HepG2 (cell line): ENCODE data around the gene ALOX12. TPM values are rescaled to one million over a fixed set of nuclear protein-coding genes. Genes with fewer than 3 reads are reported as not detected.

Experiments
- AGO1 ChIP-seq: fragments of 200-400 bp; formaldehyde crosslinking; IDR thresholded peaks from 2 replicates; pipeline ENCODE4 v1.6.1; 2017; ENCODE audit warnings: mild to moderate bottlenecking, low read depth, low read length, moderate library complexity; ENCODE audit not compliant: poor library complexity, severe bottlenecking
- AHR ChIP-seq: IDR thresholded peaks from 2 replicates; pipeline ENCODE4 v1.6.1; 2018; ENCODE audit warnings: missing genetic modification reagents, missing compliant biosample characterization
- FOXA1 ChIP-seq, 2 experiments: fragments of 450-650 bp in 1 of 2; sonication (generic) in 1 of 2; formaldehyde crosslinking in 1 of 2; IDR thresholded peaks; 2 replicates each; pipeline versions ENCODE4 v1.4.0 to v1.6.1; 2016 to 2020; ENCODE audit warnings: missing genetic modification reagents in 1 of 2
- JUNB ChIP-seq: sonication (generic); formaldehyde crosslinking; IDR thresholded peaks from 2 replicates; pipeline ENCODE4 v1.8.0; 2022; ENCODE audit warnings: missing genetic modification reagents, mild to moderate bottlenecking, borderline replicate concordance
- KLF9 ChIP-seq: IDR thresholded peaks from 2 replicates; pipeline ENCODE4 v1.6.1; 2016; ENCODE audit warnings: low read depth
- MIER3 ChIP-seq: IDR thresholded peaks from 2 replicates; pipeline ENCODE4 v1.6.1; 2016; ENCODE audit warnings: missing compliant biosample characterization, borderline replicate concordance
- MYC ChIP-seq: sonication (generic); formaldehyde crosslinking; IDR thresholded peaks from 2 replicates; pipeline ENCODE4 v1.9.0; 2021; ENCODE audit warnings: missing genetic modification reagents, borderline replicate concordance
- RBAK ChIP-seq: sonication (generic); formaldehyde crosslinking; IDR thresholded peaks from 2 replicates; pipeline ENCODE4 v1.5.1; 2020; ENCODE audit warnings: mild to moderate bottlenecking, missing genetic modification reagents
- RBFOX2 ChIP-seq: fragments of 200-400 bp; formaldehyde crosslinking; IDR thresholded peaks from 2 replicates; pipeline ENCODE4 v1.6.1; 2017; ENCODE audit warnings: low read depth, mild to moderate bottlenecking, low read length
- RBM22 ChIP-seq: fragments of 200-400 bp; formaldehyde crosslinking; optimal IDR thresholded peaks from 2 replicates; pipeline ENCODE3; 2017; ENCODE audit warnings: mild to moderate bottlenecking, low read length, moderate library complexity
- RCOR2 ChIP-seq: IDR thresholded peaks from 2 replicates; pipeline ENCODE4 v1.6.1; 2016; ENCODE audit warnings: missing biosample characterization, missing genetic modification reagents
- RELA ChIP-seq: sonication (generic); formaldehyde crosslinking; IDR thresholded peaks from 2 replicates; pipeline ENCODE4 v1.4.0; 2020; ENCODE audit warnings: missing genetic modification reagents
- REPIN1 ChIP-seq: sonication (generic); formaldehyde crosslinking; IDR thresholded peaks from 2 replicates; pipeline ENCODE4 v1.8.0; 2022; ENCODE audit warnings: missing genetic modification reagents, low read depth, mild to moderate bottlenecking, borderline replicate concordance
- RNF2 ChIP-seq: fragments of 450-650 bp; conservative IDR thresholded peaks from 2 replicates; pipeline ENCODE4 v1.6.1; 2016; ENCODE audit warnings: low read depth
- SMARCE1 ChIP-seq: fragments of 450-650 bp; IDR thresholded peaks from 2 replicates; pipeline ENCODE4 v1.6.1; 2017; ENCODE audit warnings: borderline replicate concordance
- SOX6 ChIP-seq, 2 experiments: fragments of 450-650 bp in 1 of 2; sonication (generic) in 1 of 2; formaldehyde crosslinking in 1 of 2; IDR thresholded peaks; 2 replicates each; pipeline versions ENCODE4 v1.4.0 to v1.6.1; 2017 to 2020; ENCODE audit warnings: antibody characterized with exemption in 1 of 2, mild to moderate bottlenecking in 1 of 2, missing genetic modification reagents in 1 of 2
- ZC3H13 ChIP-seq: sonication (generic); formaldehyde crosslinking; IDR thresholded peaks from 2 replicates; pipeline ENCODE4 v1.8.1; 2023; ENCODE audit warnings: mild to moderate bottlenecking, missing genetic modification reagents, moderate library complexity
- ZC3H4 ChIP-seq: sonication (generic); formaldehyde crosslinking; IDR thresholded peaks from 2 replicates; pipeline ENCODE4 v1.4.0; 2020; ENCODE audit warnings: missing genetic modification reagents, borderline replicate concordance
- ZFP62 ChIP-seq: sonication (generic); formaldehyde crosslinking; IDR thresholded peaks from 2 replicates; pipeline ENCODE4 v1.4.0; 2020; ENCODE audit warnings: missing genetic modification reagents
- ZMYM4 ChIP-seq: sonication (generic); formaldehyde crosslinking; IDR thresholded peaks from 2 replicates; pipeline ENCODE4 v1.8.1; 2023; ENCODE audit warnings: mild to moderate bottlenecking, missing genetic modification reagents
- ZNF274 ChIP-seq: sonication (generic); formaldehyde crosslinking; IDR thresholded peaks from 2 replicates; pipeline ENCODE4 v1.5.1; 2020; ENCODE audit warnings: mild to moderate bottlenecking, missing genetic modification reagents
- ZNF460 ChIP-seq: sonication (generic); formaldehyde crosslinking; IDR thresholded peaks from 2 replicates; pipeline ENCODE4 v1.5.1; 2020; ENCODE audit warnings: missing genetic modification reagents, mild to moderate bottlenecking, borderline replicate concordance
- ZNF615 ChIP-seq: sonication (generic); formaldehyde crosslinking; IDR thresholded peaks from 2 replicates; pipeline ENCODE4 v1.5.0; 2020; ENCODE audit warnings: mild to moderate bottlenecking, missing genetic modification reagents, borderline replicate concordance
- ZNF670 ChIP-seq: sonication (generic); formaldehyde crosslinking; IDR thresholded peaks from 2 replicates; pipeline ENCODE4 v1.8.0; 2022; ENCODE audit warnings: mild to moderate bottlenecking, missing genetic modification reagents, borderline replicate concordance
- ZNF792 ChIP-seq: IDR thresholded peaks from 2 replicates; pipeline ENCODE4 v1.6.1; 2016
- polyA plus RNA-seq, 8 experiments: library from polyadenylated mRNA; depleted of rRNA in 3 of 8; stranded (reverse) in 7 of 8; unstranded in 1 of 8; fragments of >200 nt; fragmentation: Illumina TruSeq in 4 of 8; extraction: Trizol in 4 of 8; gene quantifications; 2 replicates each; pipeline versions ENCODE4 v1.2.1 to v1.2.3, GENCODE V29; 2011 to 2016; ENCODE audit warnings: low read depth in 4 of 8, missing spikeins in 1 of 8, mixed read lengths in 1 of 8; ENCODE audit not compliant: insufficient read depth in 1 of 8
- total RNA-seq, 5 experiments: library from RNA; depleted of rRNA; stranded (reverse); fragments of >200 nt; fragmentation: Illumina TruSeq; extraction: Trizol; gene quantifications; 2 replicates each; pipeline ENCODE4 v1.2.3, GENCODE V29; 2016; ENCODE audit warnings: low read depth in 1 of 5
- TF ChIP-seq, protein P1 (sequence below): sonication (generic); formaldehyde crosslinking; conservative IDR thresholded peaks from 2 replicates; pipeline ENCODE4 v1.5.0; 2020; ENCODE audit warnings: missing genetic modification reagents
- TF ChIP-seq, protein P2 (sequence below): sonication (generic); formaldehyde crosslinking; conservative IDR thresholded peaks from 2 replicates; pipeline ENCODE4 v1.8.0; 2022; ENCODE audit warnings: mild to moderate bottlenecking, moderate library complexity, missing genetic modification reagents

ALOX12 gene
- total and polyA plus RNA-seq, 2 of the 13 experiments (the other 11 are each of a cell fraction or from before 2014, with no cell fraction given): not detected

DNA sequence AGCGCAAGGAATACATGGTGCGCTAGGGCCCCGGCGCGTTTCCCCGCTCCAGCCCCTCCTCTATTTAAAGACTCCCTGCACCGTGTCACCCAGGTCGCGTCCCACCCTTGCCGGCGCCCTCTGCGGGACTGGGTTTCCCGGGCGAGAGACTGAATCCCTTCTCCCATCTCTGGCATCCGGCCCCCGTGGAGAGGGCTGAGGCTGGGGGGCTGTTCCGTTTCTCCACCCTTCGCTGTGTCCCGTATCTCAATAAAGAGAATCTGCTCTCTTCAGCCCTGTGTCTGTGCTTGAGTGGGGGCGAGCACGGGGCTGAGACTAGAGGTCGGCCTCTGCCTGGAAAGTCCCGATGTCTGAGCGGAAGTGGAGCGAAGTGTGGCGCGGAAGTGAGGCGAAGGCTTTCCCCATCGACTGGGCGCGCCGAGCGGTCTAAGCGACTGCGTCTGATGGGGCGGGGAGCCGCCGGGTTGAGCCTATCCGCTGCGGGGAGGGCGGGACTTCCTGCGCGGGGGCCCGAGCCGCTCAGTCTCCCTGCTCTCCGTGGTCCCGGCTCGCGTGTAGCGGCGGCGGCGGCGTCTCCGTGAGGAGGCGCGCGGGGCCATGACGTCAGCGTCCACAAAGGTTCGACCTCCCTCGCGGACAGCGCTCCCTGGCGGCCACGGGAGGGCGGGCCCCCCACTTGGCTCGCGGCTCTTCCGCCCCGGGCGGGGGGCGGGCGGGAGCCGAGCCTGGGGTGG, 18.6 kb downstream of the ALOX12 start (continued):
- TF ChIP-seq, protein P1, sequence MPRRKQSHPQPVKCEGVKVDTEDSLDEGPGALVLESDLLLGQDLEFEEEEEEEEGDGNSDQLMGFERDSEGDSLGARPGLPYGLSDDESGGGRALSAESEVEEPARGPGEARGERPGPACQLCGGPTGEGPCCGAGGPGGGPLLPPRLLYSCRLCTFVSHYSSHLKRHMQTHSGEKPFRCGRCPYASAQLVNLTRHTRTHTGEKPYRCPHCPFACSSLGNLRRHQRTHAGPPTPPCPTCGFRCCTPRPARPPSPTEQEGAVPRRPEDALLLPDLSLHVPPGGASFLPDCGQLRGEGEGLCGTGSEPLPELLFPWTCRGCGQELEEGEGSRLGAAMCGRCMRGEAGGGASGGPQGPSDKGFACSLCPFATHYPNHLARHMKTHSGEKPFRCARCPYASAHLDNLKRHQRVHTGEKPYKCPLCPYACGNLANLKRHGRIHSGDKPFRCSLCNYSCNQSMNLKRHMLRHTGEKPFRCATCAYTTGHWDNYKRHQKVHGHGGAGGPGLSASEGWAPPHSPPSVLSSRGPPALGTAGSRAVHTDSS (CRISPR knock-in tag): no peak
- no peak for TF ChIP-seq ZFP62
- peak; percentile 93 for TF ChIP-seq AGO1
- no peak for TF ChIP-seq SMARCE1
- TF ChIP-seq ZNF274 (CRISPR knock-in tag): no peak
- TF ChIP-seq ZNF615 (CRISPR knock-in tag): 0 out of 2 replicates have a peak, but pooled peaks have one; percentile 53
- peak; percentile 71; the same call in 1 of the 2 replicates for TF ChIP-seq MYC
- peak; percentile 64; the same call in 1 of the 2 replicates for TF ChIP-seq ZNF792 (CRISPR knock-in tag)
- TF ChIP-seq, protein P2, sequence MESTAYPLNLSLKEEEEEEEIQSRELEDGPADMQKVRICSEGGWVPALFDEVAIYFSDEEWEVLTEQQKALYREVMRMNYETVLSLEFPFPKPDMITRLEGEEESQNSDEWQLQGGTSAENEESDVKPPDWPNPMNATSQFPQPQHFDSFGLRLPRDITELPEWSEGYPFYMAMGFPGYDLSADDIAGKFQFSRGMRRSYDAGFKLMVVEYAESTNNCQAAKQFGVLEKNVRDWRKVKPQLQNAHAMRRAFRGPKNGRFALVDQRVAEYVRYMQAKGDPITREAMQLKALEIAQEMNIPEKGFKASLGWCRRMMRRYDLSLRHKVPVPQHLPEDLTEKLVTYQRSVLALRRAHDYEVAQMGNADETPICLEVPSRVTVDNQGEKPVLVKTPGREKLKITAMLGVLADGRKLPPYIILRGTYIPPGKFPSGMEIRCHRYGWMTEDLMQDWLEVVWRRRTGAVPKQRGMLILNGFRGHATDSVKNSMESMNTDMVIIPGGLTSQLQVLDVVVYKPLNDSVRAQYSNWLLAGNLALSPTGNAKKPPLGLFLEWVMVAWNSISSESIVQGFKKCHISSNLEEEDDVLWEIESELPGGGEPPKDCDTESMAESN (CRISPR knock-in tag): no peak
- no peak; the same call in 1 of the 2 replicates for TF ChIP-seq ZNF460 (CRISPR knock-in tag)
- no peak; the same call in 1 of the 2 replicates for TF ChIP-seq REPIN1
- no peak for TF ChIP-seq RCOR2
- TF ChIP-seq ZC3H4 (CRISPR knock-in tag): no peak
- TF ChIP-seq RNF2: no peak
- no peak for TF ChIP-seq MIER3 (CRISPR knock-in tag)
- TF ChIP-seq ZC3H13 (CRISPR knock-in tag): peak; percentile 80
- peak; percentile 77; the same call in 1 of the 2 replicates for TF ChIP-seq RELA (CRISPR knock-in tag)
- TF ChIP-seq KLF9: 0 out of 2 replicates have a peak, but pooled peaks have one; percentile 64
- TF ChIP-seq FOXA1 (IDR thresholded peaks at IDR 0.05): no peak
- peak; percentile 44 for TF ChIP-seq FOXA1 (CRISPR knock-in tag; IDR thresholded peaks at IDR 0.05)
- TF ChIP-seq ZMYM4 (CRISPR knock-in tag): peak; percentile 70; the same call in 1 of the 2 replicates
- TF ChIP-seq JUNB (CRISPR knock-in tag): no peak; the same call in 1 of the 2 replicates
- TF ChIP-seq RBAK (CRISPR knock-in tag): no peak
- peak; percentile 96 for TF ChIP-seq RBFOX2
- TF ChIP-seq SOX6 (IDR thresholded peaks at IDR 0.05): no peak
- peak; percentile 60; the same call in 1 of the 2 replicates for TF ChIP-seq SOX6 (CRISPR knock-in tag; IDR thresholded peaks at IDR 0.05)
- no peak for TF ChIP-seq AHR (CRISPR knock-in tag)
- no peak for TF ChIP-seq RBM22
- no peak for TF ChIP-seq ZNF670 (CRISPR knock-in tag)
